T-helper 2 cell (primary cell): ENCODE measurements around the gene SMYD1.
"Not testable (repeated sequence)": the region's sequence is repeated elsewhere in the genome, so short reads cannot be mapped to it uniquely, and the experiment has no call there.

Source experiments
- DNase-seq, 5 experiments: peaks; one replicate each; pipeline versions ENCODE4 v3.0.0 to v3.0.0-alpha.2; 2012 to 2022
- total RNA-seq, 2 donors: gene quantifications; one replicate each; lab custom pipeline; 2026; lab: John Stamatoyannopoulos, UW

Gene SMYD1
- total RNA-seq: 0 reads per million in 2 donors

DNA sequence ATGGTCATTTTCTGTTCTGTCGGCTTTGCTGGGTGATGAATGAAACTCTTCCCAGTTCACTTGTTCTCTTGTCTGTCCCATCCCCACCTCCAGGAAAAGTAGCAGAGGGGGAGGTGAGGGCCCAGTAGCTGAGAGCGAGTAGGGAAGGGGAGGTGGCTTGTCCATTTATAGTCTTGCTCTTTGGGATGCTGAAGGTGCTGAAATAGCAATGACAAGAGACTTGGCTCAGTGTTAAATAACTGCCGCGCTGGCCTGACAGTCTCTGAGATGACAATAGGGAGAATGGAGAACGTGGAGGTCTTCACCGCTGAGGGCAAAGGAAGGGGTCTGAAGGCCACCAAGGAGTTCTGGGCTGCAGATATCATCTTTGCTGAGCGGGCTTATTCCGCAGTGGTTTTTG lies at the start of gene SMYD1:
TSS of gene SMYD1 (plus strand) at position 228 of the 400 bp plus-strand sequence. CDS start at position 268, 40 bp downstream.
- no peak for DNase-seq

DNA sequence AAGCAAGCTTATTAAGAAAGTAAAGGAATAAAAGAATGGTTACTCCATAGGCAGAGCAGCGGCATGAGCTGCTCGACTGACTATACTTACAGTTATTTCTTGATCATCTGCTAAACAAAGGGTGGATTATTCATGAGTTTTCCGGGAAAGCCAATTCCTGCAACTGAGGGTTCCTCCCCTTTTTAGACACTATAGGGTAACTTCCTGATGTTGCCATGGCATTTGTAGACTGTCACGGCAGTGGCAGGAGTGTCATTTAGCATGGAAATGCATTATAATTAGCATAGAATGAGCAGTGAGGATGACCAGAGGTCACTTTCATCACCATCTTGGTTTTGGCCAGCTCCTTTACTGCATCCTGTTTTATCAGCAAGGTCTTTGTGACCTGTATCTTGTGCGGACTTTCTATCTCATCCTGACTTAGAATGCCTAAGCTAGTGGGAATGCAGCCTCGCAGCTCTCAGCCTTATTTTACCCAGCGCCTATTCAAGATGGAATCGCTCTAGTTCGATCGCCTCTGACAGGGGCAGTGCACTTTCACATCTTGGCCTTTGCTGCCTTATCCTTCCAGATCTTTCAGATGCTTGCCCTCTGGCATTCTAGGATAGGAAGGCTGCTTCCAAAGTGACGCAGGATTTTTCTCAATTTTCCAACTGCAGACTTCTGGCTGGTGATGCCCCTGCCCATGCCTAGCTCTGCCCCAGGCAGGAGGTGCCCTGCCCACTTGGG lies 49.4 kb upstream of the SMYD1 start:
- DNase-seq: not testable (repeated sequence)

DNA sequence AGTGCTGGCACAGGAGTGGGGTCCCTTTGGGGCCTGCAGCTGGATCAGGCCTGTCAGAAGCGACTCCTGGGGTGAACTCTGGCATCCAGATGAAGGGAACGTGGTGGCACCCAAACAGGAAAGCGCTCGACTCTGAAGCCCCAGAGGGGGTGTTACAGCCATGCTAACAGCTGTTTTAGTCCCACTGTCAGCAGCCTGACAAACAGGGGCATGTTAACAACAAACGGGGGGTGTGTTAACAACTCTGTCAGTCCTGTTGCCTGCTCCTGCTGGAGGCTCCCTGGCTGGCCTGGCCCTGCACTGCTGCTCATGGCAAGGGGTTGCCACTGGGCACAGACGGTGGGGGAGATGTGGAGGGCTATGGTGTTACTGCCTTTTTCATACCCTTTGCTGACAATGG lies 48.7 kb upstream of the SMYD1 start:
- DNase-seq: no peak

DNA sequence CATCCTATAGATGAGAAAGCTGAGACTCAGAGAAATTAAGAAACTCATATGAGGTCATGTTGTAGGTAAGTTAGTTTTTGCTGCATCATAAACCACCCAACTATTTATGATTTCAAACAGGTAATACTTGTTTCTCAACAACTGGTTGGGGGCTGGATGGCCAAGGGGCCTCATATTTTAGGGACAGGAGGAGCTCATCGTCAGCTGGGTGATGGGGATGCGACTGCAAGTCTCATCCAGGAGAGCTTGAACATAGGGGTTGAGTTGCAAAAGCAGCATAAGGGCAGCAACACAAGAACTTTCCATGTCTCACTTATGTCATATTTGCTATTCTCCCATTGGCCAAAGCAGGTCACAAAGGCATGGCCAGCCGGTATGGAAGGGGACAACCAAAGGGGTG lies 47.6 kb upstream of the SMYD1 start:
- no peak for DNase-seq

DNA sequence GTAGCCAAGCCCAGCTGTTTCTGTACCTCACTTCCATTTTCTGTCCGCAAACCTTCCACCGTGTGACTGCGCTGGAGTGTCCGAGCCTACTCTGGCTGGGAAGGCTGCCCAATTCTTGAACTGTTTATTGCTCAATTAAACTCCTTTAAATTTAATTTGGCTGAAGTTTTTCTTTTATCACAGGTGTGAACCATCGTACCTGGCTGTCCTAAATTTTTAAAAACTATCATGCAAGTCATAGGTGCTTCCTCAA lies 45.0 kb upstream of the SMYD1 start:
- no peak for DNase-seq

DNA sequence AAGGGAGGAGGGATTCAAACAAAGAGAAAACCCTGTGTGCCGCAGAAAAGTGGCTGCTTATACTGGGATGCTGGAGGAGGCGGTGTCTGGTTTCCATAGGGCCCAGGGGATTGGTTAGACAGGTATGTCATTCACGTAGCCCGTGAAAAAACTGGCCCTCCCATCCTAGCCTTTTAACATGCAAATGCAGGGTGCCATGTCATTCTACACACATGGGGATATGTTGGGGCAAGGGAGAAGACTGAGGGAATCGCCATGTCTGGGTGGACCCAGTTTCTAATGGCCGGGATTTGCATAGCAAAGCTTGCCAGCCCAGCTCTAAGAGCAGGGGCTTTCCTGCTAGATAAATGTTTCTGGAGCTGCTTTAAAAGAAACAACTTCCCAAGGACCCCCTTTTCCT lies 43.1 kb upstream of the SMYD1 start:
- no peak for DNase-seq

DNA sequence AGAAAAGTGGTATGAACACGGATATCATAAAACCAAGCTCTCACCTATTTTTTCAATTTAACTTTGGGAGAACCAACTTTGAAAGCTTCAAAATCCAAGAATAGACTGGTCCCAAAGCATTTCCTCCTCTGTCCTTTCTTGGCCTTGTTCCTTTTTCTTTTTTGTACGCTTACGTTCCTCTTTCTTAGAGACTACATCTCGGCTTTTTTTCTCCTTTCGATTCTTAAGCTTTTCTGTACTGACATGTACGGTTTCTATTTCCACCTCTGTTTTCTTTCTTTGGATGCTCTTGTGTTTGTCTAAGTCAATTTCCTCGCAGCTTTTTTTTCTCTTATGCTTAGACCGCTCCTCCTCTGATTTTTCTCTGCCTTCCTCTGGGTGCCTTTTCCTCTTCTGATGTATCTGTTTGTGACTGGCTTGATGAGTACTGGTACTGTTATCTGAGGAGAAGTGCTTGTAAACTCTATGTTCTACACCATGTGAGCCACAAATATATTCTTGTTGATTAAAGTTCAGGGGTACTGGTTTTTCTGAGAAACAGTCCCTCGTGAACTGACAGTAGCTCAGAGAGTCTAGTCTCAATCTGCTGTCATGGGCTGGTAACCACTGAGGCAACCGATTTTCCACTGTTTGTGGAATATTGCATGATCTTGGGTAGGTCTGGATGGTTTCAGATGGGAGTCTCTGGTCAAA lies 39.8 kb upstream of the SMYD1 start:
- no peak for DNase-seq

DNA sequence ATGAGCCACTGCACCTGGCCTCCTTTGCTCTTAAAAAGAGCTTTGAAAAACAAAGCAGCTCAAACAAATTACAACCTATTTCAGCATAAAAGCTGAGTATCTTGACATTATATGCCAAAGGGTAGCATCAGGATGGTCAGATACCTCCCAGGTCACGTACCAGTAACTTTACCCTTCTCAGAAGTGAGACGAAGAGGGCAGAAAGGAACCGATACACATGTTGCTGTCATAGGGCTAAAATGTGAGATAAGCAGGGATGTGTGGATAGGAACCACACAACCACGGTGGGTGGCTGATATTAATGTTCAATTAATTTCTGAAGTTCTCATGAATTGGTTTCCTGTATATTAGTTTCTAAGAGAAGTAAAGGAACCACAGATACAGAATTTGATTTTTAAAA lies 38.7 kb upstream of the SMYD1 start:
- DNase-seq: no peak

DNA sequence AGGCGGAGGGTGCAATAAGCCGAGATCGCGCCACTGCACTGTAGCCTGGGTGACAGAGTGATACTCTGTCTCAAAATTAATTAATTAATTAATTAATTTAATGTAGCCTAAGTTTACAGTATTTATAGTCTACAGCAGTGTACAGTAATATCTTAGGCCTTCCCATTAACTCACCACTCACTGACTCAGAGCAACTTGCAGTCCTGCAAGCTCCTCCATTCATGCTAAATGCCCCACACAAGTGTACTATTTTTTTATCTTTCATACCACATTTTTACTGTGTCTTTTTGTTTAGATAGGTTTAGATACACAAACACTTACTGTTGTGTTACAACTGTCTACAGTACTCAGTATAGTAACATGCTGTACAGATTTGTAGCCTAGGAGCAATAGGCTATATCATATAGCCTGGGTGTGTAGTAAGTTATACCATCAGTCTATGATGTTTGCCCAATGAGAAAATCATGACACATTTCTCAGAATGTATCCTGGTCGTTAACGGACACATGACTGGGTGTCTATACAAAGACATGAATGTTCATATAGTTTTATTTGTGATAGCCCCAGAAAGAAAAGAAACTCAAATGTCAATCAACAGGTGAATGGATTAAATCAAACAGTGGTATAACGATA lies 35.4 kb upstream of the SMYD1 start:
- no peak for DNase-seq

DNA sequence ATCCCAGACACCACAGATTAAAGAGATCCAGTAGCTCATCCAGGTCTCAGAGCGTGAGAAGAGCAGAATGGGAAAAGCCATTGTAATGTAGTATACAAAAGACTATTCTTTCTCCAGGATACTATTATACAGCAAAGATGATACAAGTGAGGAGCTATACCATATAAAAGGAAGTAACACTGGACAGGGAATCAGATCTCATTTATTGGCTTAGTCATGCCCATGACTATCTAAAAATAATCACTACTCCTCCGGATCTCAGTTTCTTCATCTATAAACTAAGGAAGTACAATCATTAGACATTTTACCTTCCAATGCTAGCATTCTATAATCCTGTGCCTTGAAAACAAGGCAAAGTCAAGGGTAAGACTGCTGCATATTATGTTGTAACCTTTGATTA lies 31.4 kb upstream of the SMYD1 start:
- DNase-seq: no peak

DNA sequence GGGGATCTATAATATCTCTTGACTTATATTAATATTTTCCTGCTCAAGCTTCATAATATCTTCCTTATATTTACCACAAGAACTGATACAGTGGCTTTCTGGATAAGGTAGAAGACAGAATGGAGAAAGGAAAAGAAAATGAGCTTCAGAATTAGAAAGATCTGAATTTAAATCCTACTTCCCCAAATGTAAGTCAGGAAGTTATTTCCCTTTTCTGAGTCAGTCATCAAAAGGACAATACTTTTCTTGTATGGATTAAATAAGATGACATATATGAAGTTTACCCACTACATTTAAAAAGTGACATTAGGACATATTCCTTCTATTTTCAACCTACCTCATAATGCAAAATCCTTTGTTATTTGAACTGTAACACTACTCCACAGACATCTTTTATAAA lies 31.0 kb upstream of the SMYD1 start:
- DNase-seq: no peak

DNA sequence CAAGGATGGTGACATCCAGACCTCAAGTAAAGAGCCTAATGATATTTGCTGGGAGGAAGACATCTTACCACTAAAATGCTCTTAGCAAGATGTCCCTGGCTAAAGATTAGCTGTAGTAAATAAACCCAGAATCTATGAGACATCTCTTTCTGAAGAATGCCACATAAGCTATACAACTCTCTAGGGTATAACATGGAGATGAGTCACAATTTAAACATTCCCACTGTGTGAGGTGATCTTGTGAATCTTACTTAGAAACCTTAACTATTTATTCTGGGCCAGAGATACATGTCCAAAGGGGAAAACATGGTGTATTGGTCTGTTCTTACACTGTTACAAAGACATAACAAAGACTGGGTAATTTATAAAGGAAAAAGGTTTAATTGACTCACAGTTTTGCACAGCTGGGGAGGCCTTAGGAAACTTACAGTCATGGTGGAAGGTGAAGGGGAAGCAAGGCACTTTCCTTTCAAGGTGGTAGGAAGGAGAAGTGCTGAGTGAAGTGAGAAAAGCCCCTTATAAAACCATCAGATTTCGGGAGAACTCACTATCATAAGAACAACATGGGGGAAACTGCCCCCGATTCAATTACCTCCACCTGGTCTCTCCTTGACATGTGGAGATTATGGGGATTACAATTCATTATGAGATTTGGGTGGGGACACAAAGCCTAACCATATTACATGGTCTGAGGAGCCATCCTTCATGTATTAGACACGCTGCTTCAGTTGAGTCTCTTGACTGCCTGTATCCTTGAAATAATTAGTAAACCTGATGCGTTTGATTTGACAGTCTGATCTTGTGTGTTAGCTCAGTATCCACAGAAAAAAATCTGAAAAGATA lies 29.1 kb upstream of the SMYD1 start:
- DNase-seq: no peak

DNA sequence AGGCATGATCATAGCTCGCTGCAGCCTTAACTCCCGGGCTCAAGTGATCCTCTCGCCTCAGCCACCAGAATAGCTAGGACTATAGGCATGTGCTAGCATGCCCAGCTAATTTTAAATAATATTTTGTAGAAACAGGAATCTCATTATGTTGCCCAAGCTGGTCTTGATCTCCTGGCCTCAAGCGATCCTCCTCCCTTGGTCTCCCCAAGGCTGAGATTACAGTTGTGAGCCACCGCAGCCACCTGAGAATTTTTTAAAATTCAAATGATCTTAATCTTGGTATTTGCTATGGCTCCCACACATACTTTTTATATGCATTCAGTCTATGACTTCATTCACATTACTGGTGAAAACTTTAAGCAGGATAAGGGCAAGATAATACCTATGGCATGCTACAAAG lies 25.1 kb upstream of the SMYD1 start:
- DNase-seq: no peak

DNA sequence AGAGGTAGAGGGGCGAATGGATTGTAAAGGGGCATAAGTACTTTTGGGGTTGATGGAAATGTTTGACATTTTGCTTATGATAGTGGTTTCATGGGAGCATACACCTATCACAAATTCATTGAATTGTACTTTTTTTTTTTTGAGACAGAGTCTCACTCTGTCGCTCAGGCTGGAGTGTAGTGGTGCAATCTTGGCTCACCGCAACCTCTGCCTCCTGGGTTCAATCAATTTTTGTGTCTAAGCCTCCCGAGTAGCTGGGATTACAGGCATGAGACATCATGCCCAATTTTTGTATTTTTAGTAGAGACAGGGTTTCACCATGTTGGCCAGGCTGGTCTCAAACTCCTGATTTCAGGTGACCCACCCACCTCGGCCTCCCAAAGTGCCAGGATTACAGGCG lies 22.1 kb upstream of the SMYD1 start:
- DNase-seq: not testable (repeated sequence)

DNA sequence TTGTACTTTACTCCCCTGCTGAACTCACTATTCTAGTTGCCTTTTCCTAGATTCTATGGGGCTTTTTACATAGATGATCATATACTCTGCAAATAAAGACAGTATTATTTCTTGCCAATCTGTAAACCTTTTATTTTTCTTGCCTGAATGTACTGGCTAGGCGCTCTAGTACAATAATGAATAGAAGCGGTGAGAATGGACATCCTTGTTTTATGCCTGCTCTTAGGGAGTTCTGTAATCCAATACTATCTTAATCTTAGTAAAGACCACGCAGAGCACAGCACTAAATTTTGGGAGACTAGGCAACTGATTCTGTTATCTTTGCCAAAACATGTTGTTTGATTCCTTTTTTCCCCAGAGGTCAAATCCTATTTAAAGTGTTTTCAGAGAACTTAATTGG lies 19.1 kb upstream of the SMYD1 start:
- DNase-seq: no peak

DNA sequence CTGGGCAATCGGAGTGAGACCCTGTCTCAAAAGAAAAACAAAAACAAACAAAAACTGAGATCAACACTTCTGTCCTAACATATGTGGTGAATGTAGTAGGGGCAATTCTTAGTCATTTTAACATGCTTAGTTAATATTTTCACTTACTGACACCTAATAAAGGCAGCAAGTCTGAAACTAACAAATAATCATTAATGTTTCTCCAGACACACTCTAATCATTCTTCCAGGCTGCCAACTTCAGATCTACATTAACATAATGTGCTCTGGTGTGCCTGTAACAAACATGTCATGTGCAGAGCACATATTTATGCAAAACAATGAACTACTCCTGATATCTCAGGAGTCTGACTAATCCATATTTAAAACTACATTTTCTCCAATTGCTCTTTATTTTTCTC lies 18.0 kb upstream of the SMYD1 start:
- no peak for DNase-seq

DNA sequence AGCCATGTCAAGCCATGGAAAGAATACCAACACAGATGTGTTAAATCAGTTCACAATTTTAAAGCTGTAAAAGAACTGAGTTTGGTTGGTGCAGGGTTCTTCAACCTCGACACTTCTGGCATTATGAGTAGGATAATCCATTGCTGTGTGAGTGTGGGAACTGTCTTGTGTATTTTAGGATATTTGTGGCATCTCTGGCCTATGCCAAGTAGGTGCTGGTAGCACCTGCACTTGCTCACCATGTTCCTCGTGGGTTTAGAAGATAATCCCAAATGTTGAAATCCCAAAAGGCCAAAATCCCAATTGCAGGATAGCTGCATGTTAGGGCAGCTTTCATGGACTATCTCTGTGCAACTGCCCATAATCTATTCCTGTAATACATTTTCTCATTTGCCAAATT lies 15.8 kb upstream of the SMYD1 start:
- no peak for DNase-seq

DNA sequence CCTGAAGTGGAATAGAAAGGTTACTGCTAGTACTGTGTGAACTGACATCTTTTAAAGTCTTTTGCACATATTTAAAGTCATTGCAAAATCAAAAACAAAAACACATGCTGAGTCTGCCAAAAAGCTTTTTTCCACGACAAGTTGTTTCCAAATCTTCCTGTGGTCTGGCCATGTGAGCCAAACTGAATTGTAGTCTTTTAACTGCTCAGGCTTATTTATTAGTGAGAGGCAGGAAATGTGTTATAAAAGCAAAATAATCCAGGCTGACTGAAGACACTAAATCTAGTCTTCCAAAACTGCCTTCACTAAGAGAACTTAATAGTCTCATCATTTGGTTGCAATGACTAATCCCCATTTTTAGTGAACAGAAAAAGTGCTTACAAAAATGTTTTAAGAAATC lies 14.3 kb upstream of the SMYD1 start:
- DNase-seq: no peak

DNA sequence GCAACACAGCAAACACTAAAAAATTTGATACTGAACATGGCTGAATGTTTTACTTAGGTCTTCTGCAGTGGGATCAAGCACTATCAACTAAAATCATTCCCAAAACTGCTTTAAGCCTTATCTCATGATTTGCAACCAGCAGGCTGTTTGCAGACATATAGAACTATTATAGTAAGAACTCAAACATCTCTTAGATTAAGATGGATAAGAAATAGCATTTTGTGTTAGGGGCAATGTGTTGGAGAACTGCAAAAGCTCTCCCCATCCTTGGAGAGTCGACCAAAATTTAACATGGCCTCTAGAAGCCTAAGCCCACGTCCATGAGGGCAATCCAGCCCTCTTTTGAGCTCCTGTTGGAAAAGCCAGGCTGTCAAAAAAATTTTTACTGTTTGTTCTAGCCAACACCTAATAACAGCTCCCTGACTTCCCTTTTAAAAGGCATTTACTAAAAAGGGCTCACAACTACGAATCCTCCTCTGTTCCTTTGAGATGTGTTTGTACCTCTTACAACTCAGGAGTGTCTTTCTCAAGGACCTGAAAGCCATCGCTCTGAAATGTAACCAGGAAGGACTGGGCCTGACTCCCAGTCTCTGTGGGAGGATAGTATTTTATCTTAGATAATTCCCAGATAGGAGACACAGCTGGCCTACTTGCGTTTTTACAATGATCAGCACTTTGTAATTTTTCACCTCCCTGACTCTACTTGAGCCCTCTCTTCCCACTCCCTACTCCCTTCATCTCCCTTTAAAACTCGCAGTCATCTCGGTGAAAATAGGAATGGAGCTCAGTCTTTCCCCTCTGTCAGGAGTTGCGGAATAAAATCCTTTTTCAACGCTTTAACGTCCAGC lies 13.5 kb upstream of the SMYD1 start:
- no peak for DNase-seq

DNA sequence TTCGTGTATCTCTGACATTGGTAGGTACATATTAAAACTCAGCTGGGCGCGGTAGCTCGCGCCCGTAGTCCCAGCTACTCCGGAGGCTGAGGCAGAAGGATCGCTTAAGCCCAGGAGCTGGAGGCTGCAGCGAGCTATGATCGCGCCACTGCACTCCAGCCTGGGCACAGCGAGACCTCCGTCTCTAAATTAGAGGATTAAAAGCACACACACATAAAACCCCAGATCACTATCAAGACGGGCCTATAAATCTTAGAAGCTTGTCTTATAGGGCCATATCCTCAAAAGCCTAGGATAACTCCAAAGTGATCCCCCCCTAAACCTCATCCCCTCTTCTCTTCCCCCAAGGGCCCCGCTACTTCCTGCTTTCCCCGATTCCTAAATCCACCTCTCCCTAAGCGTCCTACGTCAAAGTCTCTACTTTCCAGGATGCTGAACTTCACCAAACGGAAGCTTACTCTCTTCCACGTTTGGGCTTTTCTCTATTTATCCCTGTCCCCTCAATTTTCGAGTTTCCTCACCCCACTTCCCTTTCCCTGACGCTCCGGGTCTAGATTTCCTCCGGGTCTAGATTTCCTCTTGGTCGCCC lies 12.7 kb upstream of the SMYD1 start:
- peak in 2 of 5 experiments; percentile 1 to 30 for DNase-seq

DNA sequence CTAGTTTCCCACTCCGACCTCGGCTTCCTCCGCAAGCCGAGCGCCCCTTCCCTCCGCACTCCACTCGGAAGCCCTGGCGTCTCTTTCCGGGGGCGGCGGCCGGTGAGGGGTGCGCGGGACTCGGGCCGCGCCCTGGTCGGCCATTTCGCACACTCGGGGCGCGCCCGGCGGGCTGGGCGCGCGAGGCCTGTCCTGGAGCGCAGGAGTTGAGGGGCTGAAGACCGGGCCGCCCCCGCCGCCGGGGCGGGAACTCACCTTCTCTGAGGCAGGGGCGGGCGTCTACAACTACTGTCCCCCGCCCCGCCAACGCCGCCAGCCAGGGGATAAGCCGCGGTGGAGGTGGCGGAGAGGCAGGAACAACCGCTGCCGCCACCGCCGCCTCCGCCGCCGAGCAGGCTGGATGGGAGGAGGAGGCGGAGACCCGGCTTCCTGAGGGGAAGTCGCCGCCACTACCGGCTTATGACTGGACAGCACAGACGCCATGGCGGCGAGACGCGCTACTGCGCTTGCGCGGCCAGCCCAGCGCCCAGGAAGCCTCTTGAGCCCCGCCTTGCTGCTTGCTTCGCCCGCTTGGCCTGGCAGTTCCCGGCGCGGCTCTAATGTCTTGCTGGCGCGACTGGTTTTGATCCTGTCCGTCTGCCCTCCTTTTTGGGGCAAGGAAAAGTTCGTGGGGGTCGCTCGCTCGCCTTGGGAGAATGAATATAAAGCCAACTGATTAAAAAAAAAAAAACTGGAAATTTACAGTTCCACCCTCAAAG lies 12.1 kb upstream of the SMYD1 start, which contains the start of gene KRCC1:
TSS of gene KRCC1 (minus strand) at position 413 of the 758 bp plus-strand sequence. CDS start 27,220 bp downstream, outside the sequence.
- DNase-seq: peak; percentile 91 to 97 (median 93)
